Prostate gland (tissue), 2 donors: ENCODE data around the gene IL32. TPM values are rescaled to one million over a fixed set of nuclear protein-coding genes. Genes with fewer than 3 reads are reported as not detected.
"Not testable (repeated sequence)": the region's sequence is repeated elsewhere in the genome, so short reads cannot be mapped to it uniquely, and the experiment has no call there.

ENCODE experiments used
- DNase-seq: peaks from one replicate; pipeline ENCODE4 v3.0.0-alpha.2; 2019; ENCODE audit warnings: low spot score
- H3K27ac ChIP-seq, 2 donors: fragments of 200-600 bp; sonication (generic); 2 replicates each; pipeline ENCODE4 v1.5.1; 2017 to 2019
- H3K27me3 ChIP-seq: fragments of 200-600 bp; sonication (generic); replicated peaks from 2 replicates; pipeline ENCODE4 v1.5.1; 2019; ENCODE audit not compliant: insufficient read depth
- H3K36me3 ChIP-seq, 2 donors: fragments of 200-600 bp; sonication (generic); 1 replicate in 1 of 2; 2 replicates in 1 of 2; pipeline versions ENCODE4 v1.5.1 to v1.8.1; 2017 to 2019
- H3K4me1 ChIP-seq: fragments of 200-600 bp; sonication (generic); replicated peaks from 2 replicates; pipeline ENCODE4 v1.5.1; 2019
- H3K4me3 ChIP-seq, 2 donors: fragments of 200-600 bp; sonication (generic); 2 replicates each; pipeline ENCODE4 v1.5.1; 2017 to 2019
- H3K9me3 ChIP-seq: fragments of 200-600 bp; sonication (generic); 2 replicates; pipeline ENCODE4 v1.5.1; 2017
- POLR2A ChIP-seq: fragments of 450-650 bp; IDR thresholded peaks from one replicate; pipeline ENCODE4 v1.6.1; 2016; ENCODE audit warnings: antibody characterized with exemption, mild to moderate bottlenecking
- POLR2AphosphoS5 ChIP-seq: sonication (generic); formaldehyde crosslinking; IDR thresholded peaks from one replicate; pipeline ENCODE4 v1.6.1; 2017; ENCODE audit warnings: antibody characterized with exemption
- WGBS: methylation state at CpG from one replicate; pipeline ENCODE4 v1.1.5; 2018; 5-methylcytosine and 5-hydroxymethylcytosine counted together
- intact Hi-C: fragments of 100-400 bp; cut with DNase I; formaldehyde crosslinking; loops from one replicate; pipeline ENCODE4 v1.14.2; 2022
- total RNA-seq, 2 donors: library from RNA; depleted of rRNA; stranded (reverse); fragments of >200 nt; gene quantifications; one replicate each; pipeline ENCODE4 v1.1.0, GENCODE V29; 2016
- TF ChIP-seq, protein P1 (sequence below), 4 experiments: fragments of 200-600 bp in 2 of 4; fragments of 450-650 bp in 2 of 4; sonication (generic) in 2 of 4; IDR thresholded peaks; 1 replicate in 3 of 4; 2 replicates in 1 of 4; pipeline ENCODE4 v1.5.1; 2016 to 2019; ENCODE audit warnings: antibody characterized with exemption in 4 of 4, mild to moderate bottlenecking in 2 of 4, moderate library complexity in 2 of 4

IL32 gene
- total RNA-seq, 2 donors from 2014 or later: 13.5 to 33.3 TPM

DNA sequence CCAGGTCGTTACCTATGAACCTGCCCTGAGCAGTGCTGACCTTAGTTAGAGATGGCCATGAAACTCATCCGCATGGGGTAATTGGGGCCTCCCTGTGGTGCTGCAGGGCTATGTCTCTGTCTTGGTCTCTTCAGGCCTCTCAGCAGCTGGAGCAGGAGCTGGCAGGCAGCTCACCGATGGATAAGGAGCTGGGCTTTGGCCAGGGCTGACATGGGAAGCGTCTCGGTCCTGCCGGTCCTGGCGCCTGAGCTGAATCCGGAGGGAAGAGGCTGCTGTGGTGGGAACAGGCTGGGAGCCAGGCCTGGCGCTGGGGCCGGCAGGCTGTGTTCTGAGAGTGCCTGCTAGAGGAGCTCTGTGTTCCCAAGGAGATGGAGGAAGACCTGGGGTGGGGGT is 10.1 kb downstream of the IL32 start:
- TF ChIP-seq POLR2A (no peak), POLR2AphosphoS5 (no peak)
- TF ChIP-seq, protein P1, sequence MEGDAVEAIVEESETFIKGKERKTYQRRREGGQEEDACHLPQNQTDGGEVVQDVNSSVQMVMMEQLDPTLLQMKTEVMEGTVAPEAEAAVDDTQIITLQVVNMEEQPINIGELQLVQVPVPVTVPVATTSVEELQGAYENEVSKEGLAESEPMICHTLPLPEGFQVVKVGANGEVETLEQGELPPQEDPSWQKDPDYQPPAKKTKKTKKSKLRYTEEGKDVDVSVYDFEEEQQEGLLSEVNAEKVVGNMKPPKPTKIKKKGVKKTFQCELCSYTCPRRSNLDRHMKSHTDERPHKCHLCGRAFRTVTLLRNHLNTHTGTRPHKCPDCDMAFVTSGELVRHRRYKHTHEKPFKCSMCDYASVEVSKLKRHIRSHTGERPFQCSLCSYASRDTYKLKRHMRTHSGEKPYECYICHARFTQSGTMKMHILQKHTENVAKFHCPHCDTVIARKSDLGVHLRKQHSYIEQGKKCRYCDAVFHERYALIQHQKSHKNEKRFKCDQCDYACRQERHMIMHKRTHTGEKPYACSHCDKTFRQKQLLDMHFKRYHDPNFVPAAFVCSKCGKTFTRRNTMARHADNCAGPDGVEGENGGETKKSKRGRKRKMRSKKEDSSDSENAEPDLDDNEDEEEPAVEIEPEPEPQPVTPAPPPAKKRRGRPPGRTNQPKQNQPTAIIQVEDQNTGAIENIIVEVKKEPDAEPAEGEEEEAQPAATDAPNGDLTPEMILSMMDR (IDR thresholded peaks at IDR 0.05): no peak
- WGBS: 41% methylated on average over 10 of the region's 10 CpGs
- H3K4me1 ChIP-seq: no peaks in the 10 kb centered on the region
- no peaks in the 10 kb centered on the region for H3K36me3 ChIP-seq
- intact Hi-C loops: no loop called here
- H3K4me3 ChIP-seq: no peak overlapping the region
- no peak for DNase-seq
- no peak overlapping the region for H3K27ac ChIP-seq
- H3K27me3 ChIP-seq: no peaks in the 10 kb centered on the region
- no peaks in the 10 kb centered on the region for H3K9me3 ChIP-seq

DNA sequence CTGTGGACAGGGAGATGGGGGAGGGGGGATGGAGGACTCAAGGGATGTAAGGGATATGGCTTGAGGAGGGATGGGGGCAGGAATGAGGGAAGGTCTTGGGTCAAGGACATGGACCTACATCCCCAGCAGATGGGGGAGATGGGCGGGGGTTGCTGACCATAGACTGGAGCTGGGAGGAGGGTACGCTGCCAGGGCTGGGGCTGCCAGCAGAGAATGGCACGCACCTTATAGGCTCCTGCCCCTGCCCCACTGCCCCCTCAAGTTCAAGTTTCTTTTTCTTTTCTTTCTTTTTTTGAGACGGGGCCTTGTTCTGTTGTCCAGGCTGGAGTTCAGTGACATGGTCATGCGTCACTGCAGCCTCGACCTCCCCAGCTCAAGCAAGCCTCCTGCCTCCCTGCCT is 10.5 kb downstream of the IL32 start:
- intact Hi-C loops, H3K9me3 ChIP-seq, H3K27me3 ChIP-seq, H3K4me1 ChIP-seq, H3K4me3 ChIP-seq, H3K27ac ChIP-seq, H3K36me3 ChIP-seq, DNase-seq: not testable (repeated sequence)
- WGBS: 90% methylated on average over 6 of the region's 6 CpGs

GRCh38 chr16:3076577-3076976 is 11.1 kb downstream of the IL32 start:
- Histone ChIP-seq H3K4me1 (no peaks in the 10 kb centered on the region), H3K27ac (no peak overlapping the region), H3K36me3 (no peaks in the 10 kb centered on the region), H3K4me3 (no peak overlapping the region), H3K27me3 (no peaks in the 10 kb centered on the region), H3K9me3 (no peaks in the 10 kb centered on the region)
- WGBS: 71% methylated on average over 6 of the region's 6 CpGs
- DNase-seq: no peak
- intact Hi-C loops: no loop called here
- TF ChIP-seq, protein P1 (IDR thresholded peaks at IDR 0.05): no peak
- TF ChIP-seq POLR2AphosphoS5 (no peak), POLR2A (no peak)

DNA sequence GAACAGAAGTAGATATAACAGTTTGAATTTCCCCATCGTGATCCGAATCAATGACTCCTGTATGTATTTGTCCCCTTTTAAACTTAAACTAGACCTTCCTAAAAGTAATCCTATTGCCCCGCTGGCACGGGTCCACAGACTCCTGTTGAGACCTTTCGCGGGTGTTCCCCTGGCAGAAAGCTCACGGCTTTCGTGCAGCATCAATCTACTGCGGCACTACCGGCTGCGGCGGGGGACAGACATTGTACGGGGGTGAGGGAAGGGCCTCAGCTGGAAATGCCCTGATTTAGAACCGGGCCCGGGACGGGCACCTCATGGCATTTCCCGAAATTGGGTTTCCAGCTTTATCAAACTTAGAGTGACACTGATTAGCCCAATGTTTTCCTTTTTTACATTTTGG is 14.6 kb downstream of the IL32 start:
- no peaks in the 10 kb centered on the region for H3K36me3 ChIP-seq
- H3K4me1 ChIP-seq: no peaks in the 10 kb centered on the region
- no peak overlapping the region for H3K4me3 ChIP-seq
- DNase-seq: no peak
- WGBS: 84% methylated on average over 17 of the region's 17 CpGs
- no peak for TF ChIP-seq POLR2A
- TF ChIP-seq, protein P1 (IDR thresholded peaks at IDR 0.05): no peak
- no peak for TF ChIP-seq POLR2AphosphoS5
- no peaks in the 10 kb centered on the region for H3K27me3 ChIP-seq
- no peaks in the 10 kb centered on the region for H3K9me3 ChIP-seq
- H3K27ac ChIP-seq: no peak overlapping the region
- intact Hi-C loops: no loop called here

- H3K9me3 ChIP-seq, H3K4me1 ChIP-seq, H3K27ac ChIP-seq, H3K36me3 ChIP-seq, H3K4me3 ChIP-seq, DNase-seq, intact Hi-C loops, H3K27me3 ChIP-seq: not testable (repeated sequence)
- WGBS: 81% methylated on average over 13 of the region's 13 CpGs
Measured at GRCh38 chr16:3081957-3082356, 16.5 kb downstream of the IL32 start.

DNA sequence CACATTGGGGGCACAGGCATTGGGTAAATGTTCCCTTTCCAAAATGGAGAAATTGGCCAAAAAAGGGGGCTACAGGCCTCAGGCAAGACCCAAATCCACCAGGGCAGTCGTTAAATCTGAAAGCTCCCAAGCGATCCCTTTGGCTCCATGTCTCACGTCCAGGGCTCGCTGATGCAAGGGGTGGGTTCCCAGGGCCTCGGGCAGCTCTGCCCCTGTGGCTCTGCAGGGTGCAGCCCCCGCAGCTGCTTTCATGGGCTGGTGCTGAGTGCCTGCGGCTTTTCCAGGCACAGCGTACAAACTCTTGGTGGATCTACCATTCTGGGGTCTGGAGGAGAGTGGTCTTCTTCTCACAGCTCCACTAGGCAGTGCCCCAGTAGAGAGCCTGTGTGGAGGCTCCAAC is 18.0 kb downstream of the IL32 start:
- H3K27ac ChIP-seq, intact Hi-C loops, DNase-seq, H3K27me3 ChIP-seq, H3K36me3 ChIP-seq, H3K4me1 ChIP-seq, H3K9me3 ChIP-seq, H3K4me3 ChIP-seq: not testable (repeated sequence)
- 92% methylated on average over 8 of the region's 8 CpGs for WGBS
